DOHH2 (cell line): ENCODE results near the gene HBEGF.

Experiments used
- H3F3A ChIP-seq: fragments of 200-600 bp; sonication (generic), shearing (Covaris generic); 2 replicates; pipeline ENCODE4 v1.6.0; 2016; ENCODE audit warnings: antibody characterized with exemption, mild to moderate bottlenecking; ENCODE audit not compliant: control insufficient read depth, insufficient read depth
- H3K27ac ChIP-seq: fragments of 200-600 bp; sonication (generic); 2 replicates; pipeline ENCODE4 v1.5.1; 2014; ENCODE audit warnings: low read depth, mild to moderate bottlenecking, low read length, moderate library complexity
- H3K27me3 ChIP-seq: fragments of 200-600 bp; sonication (generic); 2 replicates; pipeline ENCODE4 v1.6.1; 2014; ENCODE audit warnings: mild to moderate bottlenecking, low read length, mixed read lengths; ENCODE audit not compliant: control insufficient read depth
- H3K36me3 ChIP-seq: fragments of 200-600 bp; sonication (generic); 2 replicates; pipeline ENCODE4 v1.6.1; 2014; ENCODE audit warnings: mild to moderate bottlenecking, low read length, moderate library complexity, mixed read lengths; ENCODE audit not compliant: control insufficient read depth
- H3K4me1 ChIP-seq: fragments of 200-600 bp; sonication (generic); 2 replicates; pipeline ENCODE4 v1.6.1; 2014; ENCODE audit warnings: mild to moderate bottlenecking, low read length, mixed read lengths; ENCODE audit not compliant: control insufficient read depth
- H3K4me2 ChIP-seq: fragments of 200-600 bp; sonication (generic); 2 replicates; pipeline ENCODE4 v1.6.0; 2014; ENCODE audit warnings: mild to moderate bottlenecking, low read length, moderate library complexity
- H3K4me3 ChIP-seq: fragments of 200-600 bp; sonication (generic); 2 replicates; pipeline ENCODE4 v1.5.1; 2014; ENCODE audit warnings: mild to moderate bottlenecking, low read length, mixed read lengths
- H3K79me2 ChIP-seq: fragments of 200-600 bp; sonication (generic); 2 replicates; pipeline ENCODE4 v1.6.1; 2014; ENCODE audit warnings: mild to moderate bottlenecking, low read length, mixed read lengths; ENCODE audit not compliant: control insufficient read depth
- H3K9me2 ChIP-seq: fragments of 200-600 bp; sonication (generic); replicated peaks from 2 replicates; pipeline ENCODE4 v1.6.1; 2014; ENCODE audit warnings: mild to moderate bottlenecking, low read length, mixed read lengths; ENCODE audit not compliant: control insufficient read depth
- H3K9me3 ChIP-seq: fragments of 200-600 bp; sonication (generic); 2 replicates; pipeline ENCODE4 v1.6.1; 2014; ENCODE audit warnings: antibody characterized with exemption, low read length, mixed read lengths; ENCODE audit not compliant: control insufficient read depth, insufficient read depth
- H4K20me1 ChIP-seq: fragments of 200-600 bp; sonication (generic); 2 replicates; pipeline ENCODE4 v1.6.0; 2014; ENCODE audit warnings: low read depth, mild to moderate bottlenecking, antibody characterized with exemption, low read length, moderate library complexity; ENCODE audit not compliant: control insufficient read depth, insufficient read depth
- CTCF ChIP-seq: fragments of 200-600 bp; sonication (generic); IDR thresholded peaks from one replicate; pipeline ENCODE4 v1.5.1; 2014; ENCODE audit warnings: antibody characterized with exemption, mild to moderate bottlenecking, low read depth, low read length; ENCODE audit not compliant: poor library complexity, severe bottlenecking
- EZH2phosphoT487 ChIP-seq: fragments of 200-600 bp; sonication (generic); IDR thresholded peaks from 2 replicates; pipeline ENCODE4 v1.6.1; 2017; ENCODE audit warnings: borderline replicate concordance, mild to moderate bottlenecking, antibody characterized with exemption, low read length, moderate library complexity, mixed read lengths

The HBEGF gene

DNA sequence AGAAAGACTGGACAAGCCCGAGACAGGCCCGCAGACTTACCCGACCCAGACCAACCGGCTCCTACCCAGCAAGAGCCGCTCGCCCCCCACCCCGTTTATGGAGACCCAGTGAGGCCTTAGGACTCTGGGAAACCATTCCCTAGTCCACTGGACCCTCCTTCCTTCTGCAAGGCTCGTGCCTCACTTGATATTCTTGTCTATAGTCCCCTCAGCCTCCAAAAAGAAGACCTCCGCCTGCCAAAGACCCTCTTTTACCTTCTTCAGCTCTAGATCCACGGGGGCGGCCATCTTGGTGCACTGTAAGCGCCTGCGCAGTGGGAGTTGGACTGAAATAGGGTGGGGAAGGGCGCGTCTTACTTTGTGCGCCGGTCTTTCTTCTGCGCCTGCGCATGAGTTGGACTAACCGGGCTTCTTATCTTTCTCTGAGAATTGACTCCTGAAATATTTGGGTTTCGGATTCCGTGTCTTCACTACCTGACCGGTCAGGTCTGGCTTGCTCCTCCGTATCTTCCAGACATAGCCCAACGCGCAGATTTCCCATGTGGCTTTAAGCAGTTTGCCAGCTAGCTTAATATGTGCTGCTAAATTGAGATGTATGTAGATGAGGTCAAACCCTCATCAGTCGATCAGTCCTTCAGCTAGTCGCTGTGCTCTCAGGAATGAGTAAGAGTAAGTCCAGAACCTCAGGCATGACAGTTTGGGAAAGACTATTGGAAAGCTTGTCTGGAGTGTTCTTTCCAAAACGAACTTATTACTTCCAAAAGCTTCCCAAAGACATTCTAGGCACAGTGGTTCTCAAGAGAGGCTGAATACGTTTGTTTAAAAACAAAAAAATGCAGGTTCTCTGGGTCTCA, 43.4 kb downstream of the HBEGF start, which contains the start of gene PFDN1:
Gene PFDN1, minus strand, starts transcription at position 316 of the 854 bp plus-strand sequence. Its CDS starts 28 bp downstream, at position 288.
- Histone ChIP-seq H3K4me2 (peak within 1 kb of the TSS; percentile 86), H3F3A (no peaks in the 10 kb centered on the region), H3K27me3 (no peaks in the 10 kb centered on the region), H3K4me1 (peaks cover 11% of the 10 kb centered on the region), H3K9me3 (no peaks in the 10 kb centered on the region), H4K20me1 (no peaks in the 10 kb centered on the region), H3K27ac (no peak within 1 kb of the TSS), H3K79me2 (peaks cover 27% of the 10 kb centered on the region), H3K36me3 (peaks cover 13% of the 10 kb centered on the region), H3K4me3 (peak within 1 kb of the TSS; percentile 81), H3K9me2 (no peaks in the 10 kb centered on the region)
- no peak for TF ChIP-seq EZH2phosphoT487
- TF ChIP-seq CTCF: no peak

DNA sequence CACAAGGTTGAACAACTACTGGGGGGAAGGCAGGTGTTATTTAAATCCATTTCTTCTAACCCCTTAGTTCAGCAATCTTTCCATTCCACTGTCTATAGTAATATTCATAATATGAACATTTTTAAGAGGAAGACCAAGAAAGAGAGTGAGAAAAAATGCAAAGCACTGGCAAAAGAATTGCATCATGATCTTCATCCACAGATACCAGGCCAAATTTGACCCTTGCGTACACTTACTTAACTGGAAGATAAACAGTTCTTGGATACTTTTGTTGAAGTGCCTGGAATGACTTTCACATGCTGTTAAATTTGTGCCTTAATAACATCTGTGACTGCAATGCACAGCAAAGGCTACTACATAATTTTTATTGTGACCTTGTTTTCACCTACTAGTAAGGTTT, 45.3 kb downstream of the HBEGF start:
- H3K9me2 ChIP-seq: no peaks in the 10 kb centered on the region
- no peak overlapping the region for H3K27ac ChIP-seq
- H3K27me3 ChIP-seq: no peaks in the 10 kb centered on the region
- H4K20me1 ChIP-seq: no peaks in the 10 kb centered on the region
- TF ChIP-seq EZH2phosphoT487: no peak
- no peak for TF ChIP-seq CTCF
- no peak overlapping the region for H3K4me3 ChIP-seq
- H3F3A ChIP-seq: peaks cover 5% of the 10 kb centered on the region; the same call in 1 of the 2 replicates
- peaks cover 27% of the 10 kb centered on the region for H3K36me3 ChIP-seq
- peaks cover 18% of the 10 kb centered on the region for H3K4me1 ChIP-seq
- H3K9me3 ChIP-seq: no peaks in the 10 kb centered on the region
- no peak overlapping the region for H3K4me2 ChIP-seq
- H3K79me2 ChIP-seq: peaks cover 45% of the 10 kb centered on the region

GRCh38 chr5:140299056-140299455, 47.3 kb downstream of the HBEGF start:
- Histone ChIP-seq H3K27ac (no peak overlapping the region), H3K4me2 (no peak overlapping the region), H3K4me1 (peaks cover 38% of the 10 kb centered on the region), H3F3A (peaks cover 5% of the 10 kb centered on the region; the same call in 1 of the 2 replicates), H3K4me3 (no peak overlapping the region), H3K36me3 (peaks cover 27% of the 10 kb centered on the region), H3K9me2 (no peaks in the 10 kb centered on the region), H4K20me1 (no peaks in the 10 kb centered on the region), H3K9me3 (no peaks in the 10 kb centered on the region), H3K79me2 (peaks cover 62% of the 10 kb centered on the region), H3K27me3 (no peaks in the 10 kb centered on the region)
- TF ChIP-seq EZH2phosphoT487 (no peak), CTCF (no peak)
